ENCODE results near the gene LCN1. TPM values are rescaled to one million over a fixed set of nuclear protein-coding genes. Genes with fewer than 3 reads are reported as not detected.

The LCN1 gene
- 0.23 TPM for polyA plus RNA-seq (2013, experiment 1 of 2; ENCODE audit: insufficient read length)
- polyA plus RNA-seq (2013, experiment 2 of 2; ENCODE audit: insufficient read length): 0.47 TPM

GRCh38 chr9:135520916-135521607 lies at the start of gene LCN1:
LCN1 (plus strand) TSS chr9:135521440; CDS start chr9:135521498, 58 bp downstream.
- DNase-seq: no peak

- no peak for DNase-seq
These were observed 49.2 kb upstream of the LCN1 start for GRCh38 chr9:135471791-135472640.

- DNase-seq: no peak
These were observed 47.2 kb upstream of the LCN1 start for GRCh38 chr9:135473972-135474543.

- no peak for DNase-seq
These were observed 46.3 kb upstream of the LCN1 start for GRCh38 chr9:135474915-135475314.

- peak; percentile 36 for DNase-seq
These were observed 44.5 kb upstream of the LCN1 start for GRCh38 chr9:135476561-135477355.

GRCh38 chr9:135478191-135478590 lies 43.0 kb upstream of the LCN1 start:
- no peak for DNase-seq

- no peak for DNase-seq
These were observed 42.3 kb upstream of the LCN1 start for GRCh38 chr9:135478829-135479468.

GRCh38 chr9:135479469-135480052 lies 41.7 kb upstream of the LCN1 start, which contains the start of gene PPP1R26:
PPP1R26 (plus strand) TSS chr9:135479782; CDS start chr9:135484511, 4,729 bp downstream.
- no peak for DNase-seq

GRCh38 chr9:135480071-135480939 lies 40.9 kb upstream of the LCN1 start:
- peak; percentile 25 for DNase-seq

- DNase-seq: no peak
These were observed 40.3 kb upstream of the LCN1 start for GRCh38 chr9:135480940-135481310.

- DNase-seq: no peak
These were observed 39.1 kb upstream of the LCN1 start for GRCh38 chr9:135482015-135482754.

GRCh38 chr9:135484460-135485277 lies 36.6 kb upstream of the LCN1 start:
- DNase-seq: no peak

- DNase-seq: no peak
These were observed 35.9 kb upstream of the LCN1 start for GRCh38 chr9:135485385-135485784.

GRCh38 chr9:135485832-135486231 lies 35.4 kb upstream of the LCN1 start:
- DNase-seq: no peak

GRCh38 chr9:135486267-135487065 lies 34.8 kb upstream of the LCN1 start:
- no peak for DNase-seq

- DNase-seq: no peak
These were observed 33.8 kb upstream of the LCN1 start for GRCh38 chr9:135487281-135488012.

GRCh38 chr9:135488013-135488330 lies 33.3 kb upstream of the LCN1 start:
- no peak for DNase-seq

All from fibroblast of skin of abdomen (primary cell).